GM12874 (cell line): ENCODE data around the gene OLFM2.
A peak's percentile ranks its signal among the peaks of the same experiment; 100 is the strongest.

Source experiments
- TF ChIP-seq, protein P1 (sequence below): IDR thresholded peaks from 2 replicates; pipeline ENCODE4 v1.5.1; 2011; ENCODE audit warnings: low read depth, mild to moderate bottlenecking, control low read depth, low read length, moderate library complexity; ENCODE audit not compliant: insufficient read depth

Gene OLFM2

DNA sequence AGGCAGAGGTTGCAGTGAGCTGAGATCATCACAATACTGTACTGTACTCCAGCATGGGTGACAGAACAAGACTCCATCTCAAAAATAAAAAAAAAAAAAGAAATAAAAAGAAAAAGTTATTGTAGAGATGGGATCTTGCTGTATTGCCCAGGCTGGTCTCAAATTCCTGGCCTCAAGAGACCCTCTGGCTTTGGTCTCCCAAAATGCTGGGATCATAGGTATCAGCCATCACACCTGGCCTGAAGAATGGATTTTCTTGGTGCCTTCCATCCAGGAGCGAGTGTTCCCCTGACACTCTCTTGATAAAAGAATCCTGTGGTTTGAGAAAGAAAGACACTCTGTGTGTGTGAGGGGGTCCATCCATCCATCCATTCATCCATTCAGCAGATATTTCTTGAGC is 4.7 kb downstream of the OLFM2 start:
- TF ChIP-seq, protein P1, sequence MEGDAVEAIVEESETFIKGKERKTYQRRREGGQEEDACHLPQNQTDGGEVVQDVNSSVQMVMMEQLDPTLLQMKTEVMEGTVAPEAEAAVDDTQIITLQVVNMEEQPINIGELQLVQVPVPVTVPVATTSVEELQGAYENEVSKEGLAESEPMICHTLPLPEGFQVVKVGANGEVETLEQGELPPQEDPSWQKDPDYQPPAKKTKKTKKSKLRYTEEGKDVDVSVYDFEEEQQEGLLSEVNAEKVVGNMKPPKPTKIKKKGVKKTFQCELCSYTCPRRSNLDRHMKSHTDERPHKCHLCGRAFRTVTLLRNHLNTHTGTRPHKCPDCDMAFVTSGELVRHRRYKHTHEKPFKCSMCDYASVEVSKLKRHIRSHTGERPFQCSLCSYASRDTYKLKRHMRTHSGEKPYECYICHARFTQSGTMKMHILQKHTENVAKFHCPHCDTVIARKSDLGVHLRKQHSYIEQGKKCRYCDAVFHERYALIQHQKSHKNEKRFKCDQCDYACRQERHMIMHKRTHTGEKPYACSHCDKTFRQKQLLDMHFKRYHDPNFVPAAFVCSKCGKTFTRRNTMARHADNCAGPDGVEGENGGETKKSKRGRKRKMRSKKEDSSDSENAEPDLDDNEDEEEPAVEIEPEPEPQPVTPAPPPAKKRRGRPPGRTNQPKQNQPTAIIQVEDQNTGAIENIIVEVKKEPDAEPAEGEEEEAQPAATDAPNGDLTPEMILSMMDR: no peak

DNA sequence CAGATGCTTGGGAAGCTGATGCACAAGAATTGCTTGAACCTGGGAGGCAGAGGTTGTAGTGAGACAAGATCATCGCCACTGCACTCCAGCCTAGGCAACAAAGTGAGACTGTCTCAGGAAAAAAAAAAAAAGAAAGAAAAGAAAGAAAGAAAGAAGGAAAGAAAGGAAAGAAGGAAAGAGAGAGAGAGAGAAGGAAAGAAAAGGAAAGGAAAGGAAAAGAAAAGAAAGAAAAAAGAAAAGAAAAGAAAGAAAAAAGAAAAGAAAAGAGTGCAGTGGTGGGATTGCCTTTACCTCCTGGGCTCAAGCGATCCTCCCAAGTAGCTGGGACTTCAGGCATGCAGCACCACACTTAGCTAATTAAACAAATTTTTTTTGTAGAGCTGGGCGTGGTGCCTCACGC is 12.9 kb downstream of the OLFM2 start:
- TF ChIP-seq, protein P1: no peak

DNA sequence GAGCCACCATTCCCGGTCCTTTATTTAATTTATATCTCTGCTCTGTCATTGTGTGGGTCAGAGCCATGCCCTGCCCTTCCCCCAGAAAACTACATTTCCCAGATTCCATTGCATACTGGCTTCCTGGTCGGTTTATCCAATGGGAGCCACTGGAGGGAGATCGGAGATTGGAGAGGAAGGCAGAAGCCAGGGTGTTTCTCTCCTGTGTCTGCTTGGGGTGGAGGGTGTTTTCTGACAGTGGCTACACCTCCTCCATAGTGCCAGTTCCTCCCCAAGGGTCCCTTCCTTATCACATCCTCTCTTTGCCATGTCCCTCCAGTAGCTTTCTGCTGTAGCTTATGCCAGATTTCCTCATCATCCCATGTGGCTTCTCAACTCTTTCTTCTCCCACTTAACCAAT is 19.0 kb downstream of the OLFM2 start:
- TF ChIP-seq, protein P1: no peak

DNA sequence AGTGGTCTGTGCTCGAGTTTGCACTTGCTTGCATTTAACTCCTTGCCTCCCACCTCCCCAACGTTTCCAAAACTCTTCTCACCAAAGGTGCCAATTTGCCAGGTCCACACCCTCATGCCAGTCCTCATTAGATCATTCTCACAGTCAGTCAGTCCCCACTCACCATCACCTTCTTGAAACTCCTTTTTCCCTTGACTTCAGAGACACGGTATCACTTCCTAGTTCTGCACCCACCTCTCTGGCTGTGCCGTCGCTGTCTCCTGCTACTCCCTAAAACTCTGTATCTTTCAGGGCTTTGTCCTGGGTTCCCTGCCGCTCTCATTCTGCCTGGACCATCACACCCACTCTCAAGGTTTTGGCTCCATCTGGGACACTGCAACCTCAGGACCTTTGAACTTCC is 19.6 kb downstream of the OLFM2 start:
- TF ChIP-seq, protein P1: no peak

DNA sequence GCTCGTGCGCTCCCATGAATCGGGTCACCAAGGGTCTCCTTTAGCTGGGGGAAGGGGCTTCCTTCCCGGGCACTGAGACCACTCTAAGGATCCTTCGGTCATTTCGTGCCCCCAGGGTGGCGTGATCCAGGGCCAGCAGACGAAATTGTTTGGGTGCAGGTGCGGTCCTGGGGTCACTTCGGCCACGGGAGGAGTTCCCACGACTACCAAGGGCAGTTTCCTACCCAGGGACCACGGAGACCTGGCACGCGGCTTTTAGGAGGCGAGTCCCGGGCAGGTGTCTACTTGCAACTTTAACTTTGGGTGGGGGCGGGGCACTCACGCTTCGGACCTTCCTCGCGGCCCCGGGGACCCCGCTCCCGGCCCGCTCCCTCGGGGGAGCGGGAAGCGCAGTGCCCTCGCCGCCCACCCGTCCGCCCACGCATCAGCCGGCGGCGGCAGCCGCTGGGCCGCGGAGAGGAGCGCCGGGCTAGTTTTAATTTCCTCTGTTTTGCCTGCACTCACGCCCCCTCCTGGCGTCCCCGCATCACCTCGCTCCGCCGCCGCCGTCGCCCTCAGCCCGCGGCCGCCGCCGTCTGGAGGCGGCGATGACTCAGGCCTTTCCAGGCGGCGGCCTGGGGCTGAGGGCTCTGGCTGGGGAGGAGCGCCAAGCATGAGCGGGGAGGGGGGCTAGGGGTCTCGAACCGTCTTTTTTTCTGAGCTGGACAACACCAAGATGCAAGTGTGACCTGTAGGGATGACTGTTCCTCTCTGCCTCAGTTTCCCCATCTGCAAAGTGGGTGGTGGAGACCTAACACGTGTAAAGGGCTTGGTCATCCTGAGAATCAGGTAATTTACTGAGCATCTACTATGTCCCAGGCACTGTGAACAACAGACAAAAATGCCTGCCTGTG is 21.8 kb downstream of the OLFM2 start:
- TF ChIP-seq, protein P1: peak; percentile 67

DNA sequence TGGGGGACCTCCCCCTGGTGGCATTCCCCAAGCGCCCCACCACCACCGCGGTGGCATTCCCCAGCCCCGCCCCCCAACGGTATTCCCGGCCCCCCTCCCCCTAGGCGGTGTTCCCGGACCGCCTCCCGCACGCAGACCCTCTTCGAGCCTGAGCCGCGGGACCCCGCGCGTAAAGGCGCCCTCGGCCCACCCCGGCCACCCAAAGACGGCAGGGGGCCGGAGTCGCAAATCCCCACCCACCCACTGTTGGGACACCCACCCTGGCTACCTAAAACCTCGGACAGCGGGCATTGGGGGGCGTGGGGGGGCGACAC is 22.4 kb downstream of the OLFM2 start:
- TF ChIP-seq, protein P1: no peak

DNA sequence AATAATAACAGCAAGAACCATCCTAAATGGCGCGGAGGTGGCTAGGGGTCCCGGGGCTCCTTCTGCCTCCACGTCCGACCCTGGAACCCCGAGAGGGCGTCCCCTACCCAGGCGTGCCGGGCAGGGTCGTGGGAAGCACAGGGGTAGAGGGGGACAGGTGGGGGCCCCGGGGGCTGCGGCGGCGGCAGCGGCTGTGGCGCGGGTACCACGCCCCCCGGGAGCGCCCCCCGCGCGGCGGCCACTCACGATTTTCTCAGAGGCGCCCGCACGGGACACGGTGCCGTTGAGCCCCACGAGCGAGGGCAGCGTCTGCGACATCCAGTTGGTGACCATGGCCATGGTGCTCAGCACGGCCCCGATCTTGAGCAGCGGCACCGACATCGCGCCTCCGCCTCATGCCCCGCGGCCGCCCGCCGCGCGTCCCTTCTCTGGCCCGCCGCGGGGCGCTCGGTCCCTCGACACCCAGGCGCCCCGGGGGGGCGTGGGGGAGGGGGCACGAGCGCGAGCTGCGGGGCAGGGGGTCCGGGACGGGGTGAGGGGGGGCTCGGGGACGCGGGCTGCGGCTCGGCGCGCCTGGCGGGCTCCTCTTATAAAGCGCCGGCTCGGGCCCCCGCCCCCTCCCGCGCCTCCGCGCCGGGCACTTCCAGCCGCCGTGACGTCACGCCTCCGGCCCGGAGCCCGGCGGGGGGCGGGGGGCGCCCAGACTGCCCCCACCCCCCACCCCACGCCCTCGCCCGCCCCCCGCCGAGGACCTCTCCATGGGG is 22.9 kb downstream of the OLFM2 start:
- TF ChIP-seq, protein P1: no peak
